Activated T-cell treated with anti-CD3 and anti-CD28 coated beads, Interleukin-2, amount 50 U/mL, for 72 hours (primary cell): ENCODE data around the gene ISY1. TPM values are rescaled to one million over a fixed set of nuclear protein-coding genes. Genes with fewer than 3 reads are reported as not detected.
"Not testable (repeated sequence)": the region's sequence is repeated elsewhere in the genome, so short reads cannot be mapped to it uniquely, and the experiment has no call there.

ENCODE experiments used
- ATAC-seq, 2 donors: fragments of 150-1000 bp; cut with Tn5 transposase; replicated peaks in 1 of 2; 2 replicates each; pipeline ENCODE4 v1.10.0; 2021; ENCODE audit warnings: moderate library complexity in 2 of 2, mild to moderate bottlenecking in 1 of 2
- DNase-seq, 2 donors: peaks; one replicate each; pipeline ENCODE4 v3.0.0; 2021 to 2022; ENCODE audit warnings: mixed read lengths in 1 of 2
- H3K27ac Mint-ChIP-seq: one replicate; pipeline ENCODE4 v1.8.0; 2022; ENCODE audit warnings: mild to moderate bottlenecking, moderate library complexity, mixed read lengths
- H3K27me3 Mint-ChIP-seq: one replicate; pipeline ENCODE4 v1.8.0; 2022; ENCODE audit warnings: low read depth, mixed read lengths
- H3K36me3 Mint-ChIP-seq, 2 donors: one replicate each; pipeline ENCODE4 v1.8.0; 2022; ENCODE audit warnings: mixed read lengths in 2 of 2, mild to moderate bottlenecking in 1 of 2; ENCODE audit not compliant: insufficient read depth in 2 of 2
- H3K4me1 Mint-ChIP-seq: one replicate; pipeline ENCODE4 v1.8.0; 2022; ENCODE audit warnings: low read depth, mixed read lengths
- H3K4me3 Mint-ChIP-seq, 2 donors: one replicate each; pipeline ENCODE4 v1.8.0; 2022; ENCODE audit warnings: mild to moderate bottlenecking in 2 of 2, mixed read lengths in 2 of 2, moderate library complexity in 2 of 2
- H3K9me3 Mint-ChIP-seq, 2 donors: one replicate each; pipeline ENCODE4 v1.8.0; 2022; ENCODE audit warnings: mixed read lengths in 2 of 2
- total RNA-seq, 2 donors: library from RNA; stranded (reverse); gene quantifications; one replicate each; pipeline ENCODE4 v1.2.3, GENCODE V29; 2022

Gene ISY1
- total RNA-seq, 2 donors from 2014 or later = 50.2 to 68.9 TPM

DNA sequence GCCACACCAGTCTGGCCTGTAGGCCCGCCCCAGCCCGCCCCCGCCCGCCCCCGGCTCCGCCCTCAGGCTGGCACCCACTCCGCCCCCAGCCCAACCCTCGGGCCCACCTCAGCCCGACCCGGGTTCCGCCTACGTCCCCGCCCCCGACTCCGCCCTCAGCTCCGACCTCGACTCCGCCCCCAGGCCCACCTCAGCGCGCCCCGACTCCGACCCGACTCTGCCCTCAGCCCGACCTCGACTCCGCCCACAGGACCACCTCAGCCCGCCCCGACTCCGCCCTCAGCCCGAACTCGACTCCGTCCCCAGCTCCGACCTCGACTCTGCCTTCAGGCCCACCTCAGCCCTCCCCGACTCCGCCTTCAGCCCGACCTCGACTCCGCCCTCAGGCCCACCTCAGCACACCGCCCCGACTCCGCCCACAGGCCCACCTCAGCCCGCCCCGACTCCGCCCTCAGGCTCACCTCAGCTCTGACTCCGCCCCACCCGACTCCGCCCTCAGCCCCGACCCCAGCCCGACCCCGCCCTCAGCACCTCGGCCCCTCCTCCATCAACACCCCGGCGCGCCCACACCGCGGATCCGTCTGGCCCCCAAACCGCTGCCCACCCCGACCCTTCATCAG lies 39.0 kb downstream of the ISY1 start, which contains the start of gene RAB43:
TSS of gene RAB43 (minus strand) at position 13 of the 620 bp plus-strand sequence. CDS start 315 bp downstream, outside the sequence.
- Mint-ChIP-seq H3K27me3 (no peaks in the 10 kb centered on the region), H3K4me1 (peaks cover 39% of the 10 kb centered on the region), H3K4me3 (peak within 1 kb of the TSS; percentile 74 to 93), H3K27ac (peak within 1 kb of the TSS; percentile 89), H3K9me3 (no peaks in the 10 kb centered on the region), H3K36me3 (peaks cover 16 to 31% of the 10 kb centered on the region in 2 donors)
- DNase-seq (peak; percentile 93), ATAC-seq (peak; percentile 63 to 66)

DNA sequence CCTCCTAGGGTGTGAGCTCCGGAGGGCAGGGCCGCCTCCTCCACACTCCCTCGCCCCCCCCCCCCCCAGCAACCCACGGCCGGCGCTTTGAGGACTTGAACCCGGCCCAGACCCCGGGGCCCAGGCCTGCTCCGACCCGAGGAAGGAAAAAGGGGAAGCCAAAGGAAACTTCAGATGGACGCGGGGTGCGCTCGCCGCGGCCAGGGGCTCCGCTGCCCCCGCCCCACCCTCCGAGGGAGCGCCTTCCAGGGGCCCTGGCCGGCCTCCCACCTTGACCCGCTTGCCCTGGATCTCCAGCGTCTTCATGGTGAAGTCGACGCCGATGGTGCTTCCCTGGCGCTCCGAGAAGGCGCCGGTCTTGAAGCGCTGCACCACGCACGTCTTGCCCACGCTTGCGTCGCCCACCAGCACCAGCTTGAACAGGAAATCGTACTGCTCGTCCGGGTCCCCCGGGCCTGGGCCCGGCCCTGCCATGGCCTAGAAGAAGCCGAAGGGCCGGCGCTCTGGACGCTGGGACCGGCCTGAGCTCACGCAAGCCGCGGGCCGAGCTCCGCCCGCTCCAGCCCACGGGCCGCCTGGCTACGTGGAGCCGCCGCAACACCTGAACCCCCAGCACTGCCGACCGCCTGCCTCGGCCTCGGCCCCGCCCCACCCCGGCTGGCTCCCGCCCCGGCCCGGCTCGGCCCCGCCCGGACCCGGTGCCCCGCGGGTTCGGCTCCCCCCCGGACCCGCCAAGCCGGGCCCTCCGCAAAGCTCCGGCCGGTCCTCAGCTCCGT lies 39.7 kb downstream of the ISY1 start:
- H3K36me3 Mint-ChIP-seq = peaks cover 20 to 35% of the 10 kb centered on the region in 2 donors
- DNase-seq = no peak

GRCh38 chr3:129120254-129121004 lies 40.4 kb downstream of the ISY1 start:
- Mint-ChIP-seq H3K27ac (peak overlapping the region; percentile 85), H3K4me1 (peaks cover 47% of the 10 kb centered on the region), H3K9me3 (no peaks in the 10 kb centered on the region), H3K4me3 (peak overlapping the region; percentile 74 to 93), H3K27me3 (no peaks in the 10 kb centered on the region), H3K36me3 (peaks cover 22 to 39% of the 10 kb centered on the region in 2 donors)
- peak; percentile 68 to 71 for ATAC-seq
- DNase-seq = peak; percentile 92 to 95

More for the DNA sequence above, 39.7 kb downstream of the ISY1 start:
- peak overlapping the region; percentile 89 for H3K27ac Mint-ChIP-seq
- peaks cover 41% of the 10 kb centered on the region for H3K4me1 Mint-ChIP-seq
- H3K4me3 Mint-ChIP-seq = peak overlapping the region; percentile 74 to 93
- ATAC-seq = peak; percentile 21 to 38
- no peaks in the 10 kb centered on the region for H3K9me3 Mint-ChIP-seq
- H3K27me3 Mint-ChIP-seq = no peaks in the 10 kb centered on the region

DNA sequence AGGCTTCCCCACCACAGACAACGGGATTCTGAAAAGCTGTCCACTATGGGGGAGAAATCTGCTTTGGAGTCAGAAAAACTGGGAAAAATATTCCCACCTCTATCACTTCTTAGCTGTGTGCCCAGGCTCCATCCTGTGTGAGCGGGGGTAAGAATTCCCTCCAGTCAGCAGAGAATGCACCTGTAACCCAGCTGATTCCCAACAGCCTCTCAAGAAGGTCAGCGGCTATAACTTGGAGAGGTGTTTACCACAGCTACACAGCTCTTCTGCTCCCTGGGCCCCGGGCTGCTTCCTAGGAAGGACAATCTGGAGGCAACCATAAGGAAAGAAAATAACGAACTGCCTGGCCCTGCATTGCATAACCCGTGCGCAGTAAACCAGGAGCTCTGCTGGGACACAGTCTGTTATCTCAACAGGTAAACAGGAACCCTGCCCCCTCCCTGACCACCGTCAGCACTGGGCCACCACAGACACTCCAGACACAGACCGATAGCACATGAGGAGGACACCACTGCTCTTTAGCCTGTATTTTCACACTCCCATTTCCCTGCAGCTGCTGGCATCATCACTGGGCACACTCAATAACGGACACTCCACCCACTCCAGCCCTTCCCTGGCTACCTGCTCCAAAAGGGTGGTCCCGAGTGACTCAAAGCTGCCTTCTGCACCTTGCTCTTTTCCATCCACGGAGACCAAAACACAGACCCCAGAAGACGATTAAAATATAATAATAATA lies 41.3 kb downstream of the ISY1 start:
- Mint-ChIP-seq H3K27me3 (no peaks in the 10 kb centered on the region), H3K27ac (peak overlapping the region; percentile 85), H3K36me3 (peaks cover 23 to 43% of the 10 kb centered on the region in 2 donors), H3K4me1 (peaks cover 55% of the 10 kb centered on the region), H3K9me3 (no peaks in the 10 kb centered on the region), H3K4me3 (peak overlapping the region; percentile 74 to 93)
- peak; percentile 45 to 58 for DNase-seq
- ATAC-seq = no peak

DNA sequence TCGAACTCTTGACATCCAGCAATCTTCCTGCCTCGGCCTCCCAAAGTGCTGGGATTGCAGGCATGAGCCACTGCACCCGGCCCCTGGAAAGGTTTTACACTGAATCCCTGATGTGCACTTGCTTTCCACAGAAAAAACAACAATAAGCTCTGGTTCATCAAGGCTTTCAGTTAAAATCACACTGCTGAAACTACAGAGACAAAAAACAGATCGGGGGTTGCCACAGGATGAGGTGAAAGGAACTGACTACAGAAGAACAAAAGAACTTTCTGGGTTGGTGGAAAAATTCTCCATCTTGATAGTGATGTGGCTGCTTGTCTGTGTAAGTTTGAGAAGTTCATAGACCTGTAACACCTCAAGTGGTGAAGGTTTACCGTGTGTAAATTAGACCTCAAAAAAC lies 42.1 kb downstream of the ISY1 start:
- Mint-ChIP-seq H3K36me3 (peaks cover 28 to 48% of the 10 kb centered on the region in 2 donors), H3K27me3 (no peaks in the 10 kb centered on the region), H3K4me3 (peak overlapping the region; percentile 74 to 93), H3K9me3 (no peaks in the 10 kb centered on the region), H3K27ac (peak overlapping the region; percentile 85), H3K4me1 (peaks cover 63% of the 10 kb centered on the region)
- ATAC-seq = peak in 1 of 2 donors; percentile 33
- DNase-seq = peak; percentile 54 to 66

- peak overlapping the region; percentile 74 to 93 for H3K4me3 Mint-ChIP-seq
- H3K27ac Mint-ChIP-seq = peak overlapping the region; percentile 85
- no peaks in the 10 kb centered on the region for H3K27me3 Mint-ChIP-seq
- no peaks in the 10 kb centered on the region for H3K9me3 Mint-ChIP-seq
- no peak for ATAC-seq
- peaks cover 63% of the 10 kb centered on the region for H3K4me1 Mint-ChIP-seq
- H3K36me3 Mint-ChIP-seq = peaks cover 31 to 59% of the 10 kb centered on the region in 2 donors
- DNase-seq = no peak
These were observed 43.7 kb downstream of the ISY1 start for GRCh38 chr3:129117134-129117533.

DNA sequence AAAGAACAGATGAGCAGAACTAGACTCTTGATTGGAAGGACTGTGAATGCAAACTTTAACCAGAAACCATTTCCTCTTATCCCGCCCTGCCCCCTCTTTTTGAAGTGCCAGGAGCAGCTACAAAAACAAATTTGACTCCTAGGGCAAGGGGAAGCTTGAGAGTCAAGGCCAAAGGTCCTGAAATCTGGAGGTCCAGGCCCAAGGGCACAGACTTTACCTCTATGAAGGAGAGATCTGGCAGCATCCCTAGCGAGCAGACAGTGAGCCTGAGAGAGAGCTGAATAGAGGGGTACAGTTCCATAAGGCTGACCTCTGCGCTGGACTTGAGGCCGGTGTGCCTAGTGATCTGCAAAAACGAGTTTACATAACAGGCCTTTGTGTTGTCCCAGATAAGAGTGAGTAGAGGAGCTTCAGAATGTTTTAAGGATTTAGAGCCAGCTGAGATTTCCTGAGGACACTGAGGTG lies 44.3 kb downstream of the ISY1 start:
- DNase-seq (peak; percentile 40 to 46), ATAC-seq (no peak)
- Mint-ChIP-seq H3K27me3 (no peaks in the 10 kb centered on the region), H3K36me3 (peaks cover 31 to 62% of the 10 kb centered on the region in 2 donors), H3K4me3 (peak overlapping the region; percentile 74 to 75), H3K9me3 (no peaks in the 10 kb centered on the region), H3K4me1 (peaks cover 70% of the 10 kb centered on the region), H3K27ac (peak overlapping the region; percentile 98)

GRCh38 chr3:129114455-129114854 lies 46.4 kb downstream of the ISY1 start:
- ATAC-seq = no peak
- Mint-ChIP-seq H3K4me3 (peak overlapping the region; percentile 29 to 67), H3K27ac (peak overlapping the region; percentile 97), H3K27me3 (no peaks in the 10 kb centered on the region), H3K9me3 (no peaks in the 10 kb centered on the region), H3K4me1 (peaks cover 87% of the 10 kb centered on the region), H3K36me3 (peaks cover 29 to 67% of the 10 kb centered on the region in 2 donors)
- DNase-seq = no peak

DNA sequence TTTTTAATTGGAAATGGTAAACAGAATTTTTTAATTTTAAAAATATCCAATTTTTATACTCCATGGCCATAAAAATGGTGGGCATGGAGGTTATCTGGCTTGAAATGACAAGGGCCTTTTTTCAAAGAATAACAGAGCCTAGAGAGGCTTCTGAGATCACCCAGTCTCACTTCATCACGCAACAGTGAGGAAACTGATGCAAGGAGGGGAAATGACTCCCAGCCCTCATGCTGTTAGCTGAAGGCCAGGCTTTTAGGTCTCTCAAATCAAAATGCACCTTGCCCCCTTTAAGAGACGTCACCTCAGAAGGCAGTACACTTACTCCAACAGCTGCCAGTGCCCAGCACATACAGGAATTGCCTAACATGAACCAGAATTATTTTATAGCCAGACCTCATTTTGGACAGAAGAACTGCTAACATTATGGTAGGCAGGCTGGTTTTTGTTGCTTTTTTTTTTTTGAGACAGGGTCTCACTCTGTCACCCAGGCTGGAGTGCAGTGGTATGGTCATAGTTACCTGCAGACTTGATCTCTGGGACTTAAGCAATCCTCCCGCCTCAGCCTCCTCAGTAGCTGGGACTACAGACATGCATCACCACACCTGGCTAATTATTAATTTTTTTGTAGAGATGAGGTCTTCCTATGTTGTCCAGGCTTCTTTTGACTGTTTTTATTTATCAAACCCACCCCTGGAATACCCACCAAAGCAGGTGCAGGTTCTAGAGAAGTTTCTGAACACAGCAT lies 48.4 kb downstream of the ISY1 start:
- peaks cover 23 to 62% of the 10 kb centered on the region in 2 donors for H3K36me3 Mint-ChIP-seq
- DNase-seq (peak; percentile 79 to 84), ATAC-seq (peak; percentile 94 to 96)
- peaks cover 91% of the 10 kb centered on the region for H3K4me1 Mint-ChIP-seq
- peak overlapping the region; percentile 72 to 84 for H3K4me3 Mint-ChIP-seq
- peak overlapping the region; percentile 99 for H3K27ac Mint-ChIP-seq
- no peaks in the 10 kb centered on the region for H3K9me3 Mint-ChIP-seq
- H3K27me3 Mint-ChIP-seq = no peaks in the 10 kb centered on the region

- DNase-seq, ATAC-seq, H3K9me3 Mint-ChIP-seq, H3K27me3 Mint-ChIP-seq: not testable (repeated sequence)
- peaks cover 89% of the 10 kb centered on the region for H3K4me1 Mint-ChIP-seq
- H3K27ac Mint-ChIP-seq = peak overlapping the region; percentile 99
- H3K36me3 Mint-ChIP-seq = peaks cover 19 to 58% of the 10 kb centered on the region in 2 donors
- peak overlapping the region; percentile 20 to 33 for H3K4me3 Mint-ChIP-seq
These were observed 49.6 kb downstream of the ISY1 start for GRCh38 chr3:129111076-129111780.

- no peak for DNase-seq
- peak overlapping the region; percentile 55 for H3K27ac Mint-ChIP-seq
- H3K4me1 Mint-ChIP-seq = peaks cover 86% of the 10 kb centered on the region
- H3K27me3 Mint-ChIP-seq = no peaks in the 10 kb centered on the region
- no peak for ATAC-seq
- H3K9me3 Mint-ChIP-seq = no peaks in the 10 kb centered on the region
- peak overlapping the region in 1 of 2 donors; percentile 12 for H3K4me3 Mint-ChIP-seq
- peaks cover 11 to 42% of the 10 kb centered on the region in 2 donors for H3K36me3 Mint-ChIP-seq
These were observed 53.1 kb downstream of the ISY1 start for GRCh38 chr3:129107793-129108192.
